ENCODE measurements around the gene SPON1. TPM values are rescaled to one million over a fixed set of nuclear protein-coding genes. Genes with fewer than 3 reads are reported as not detected.
A peak's percentile ranks its signal among the peaks of the same experiment; 100 is the strongest.
"Not testable (repeated sequence)": the region's sequence is repeated elsewhere in the genome, so short reads cannot be mapped to it uniquely, and the experiment has no call there.

SPON1 gene
- total RNA-seq, 1 experiment from 2014 or later = not detected

DNA sequence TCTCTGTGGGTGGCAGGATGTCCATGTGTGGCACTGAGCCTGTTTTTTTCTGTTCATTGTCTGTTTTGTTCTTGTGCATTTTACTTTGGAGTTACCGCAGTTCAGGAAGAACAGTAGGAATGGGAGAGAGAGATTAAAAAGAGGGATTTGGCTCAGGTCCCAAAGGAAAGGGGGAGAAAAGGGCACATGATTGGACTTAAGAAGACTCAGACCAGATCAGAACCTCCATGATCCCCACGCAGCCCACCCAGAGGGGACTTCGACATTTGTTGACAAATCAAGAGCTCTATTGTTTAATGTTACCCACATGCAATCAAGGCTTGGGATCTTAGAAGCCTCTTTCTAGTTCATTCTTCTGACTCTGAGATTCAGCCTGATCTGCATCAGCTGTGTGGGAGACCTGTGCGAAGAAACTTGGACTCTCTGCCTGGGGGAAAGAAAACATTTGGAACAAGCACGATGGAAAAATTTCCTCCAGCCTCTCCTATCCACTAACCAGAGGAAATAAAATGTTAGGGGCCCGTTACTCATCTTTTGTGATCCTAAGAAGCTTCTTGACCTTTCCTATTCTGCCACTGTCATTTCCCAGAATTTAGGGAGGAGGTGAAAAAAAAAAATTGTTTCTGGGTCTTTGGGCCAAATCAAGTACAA lies 119.2 kb downstream of the SPON1 start:
- no peak for DNase-seq (ENCODE audit: low spot score)

- DNase-seq (ENCODE audit: low spot score) = no peak
Measured at GRCh38 chr11:14082338-14082737, 119.8 kb downstream of the SPON1 start.

DNA sequence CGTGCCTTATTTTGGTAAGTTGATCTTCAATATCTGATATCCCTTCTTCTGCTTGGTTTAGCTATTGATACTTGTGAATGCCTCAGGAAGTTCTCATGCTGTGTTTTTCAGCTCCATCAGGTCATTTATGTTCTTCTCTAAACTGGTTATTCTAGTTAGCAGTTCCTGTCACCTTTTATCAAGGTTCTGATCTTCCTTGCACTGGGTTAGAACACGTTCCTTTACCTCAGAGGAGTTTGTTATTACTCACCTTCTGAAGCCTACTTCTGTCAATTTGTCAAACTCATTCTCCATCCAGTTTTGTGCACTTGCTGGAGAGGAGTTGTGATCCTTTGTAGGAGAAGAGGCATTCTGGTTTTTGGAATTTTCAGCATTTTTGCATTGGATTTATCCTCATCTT lies 126.3 kb downstream of the SPON1 start:
- DNase-seq (ENCODE audit: low spot score) = peak; percentile 15

DNA sequence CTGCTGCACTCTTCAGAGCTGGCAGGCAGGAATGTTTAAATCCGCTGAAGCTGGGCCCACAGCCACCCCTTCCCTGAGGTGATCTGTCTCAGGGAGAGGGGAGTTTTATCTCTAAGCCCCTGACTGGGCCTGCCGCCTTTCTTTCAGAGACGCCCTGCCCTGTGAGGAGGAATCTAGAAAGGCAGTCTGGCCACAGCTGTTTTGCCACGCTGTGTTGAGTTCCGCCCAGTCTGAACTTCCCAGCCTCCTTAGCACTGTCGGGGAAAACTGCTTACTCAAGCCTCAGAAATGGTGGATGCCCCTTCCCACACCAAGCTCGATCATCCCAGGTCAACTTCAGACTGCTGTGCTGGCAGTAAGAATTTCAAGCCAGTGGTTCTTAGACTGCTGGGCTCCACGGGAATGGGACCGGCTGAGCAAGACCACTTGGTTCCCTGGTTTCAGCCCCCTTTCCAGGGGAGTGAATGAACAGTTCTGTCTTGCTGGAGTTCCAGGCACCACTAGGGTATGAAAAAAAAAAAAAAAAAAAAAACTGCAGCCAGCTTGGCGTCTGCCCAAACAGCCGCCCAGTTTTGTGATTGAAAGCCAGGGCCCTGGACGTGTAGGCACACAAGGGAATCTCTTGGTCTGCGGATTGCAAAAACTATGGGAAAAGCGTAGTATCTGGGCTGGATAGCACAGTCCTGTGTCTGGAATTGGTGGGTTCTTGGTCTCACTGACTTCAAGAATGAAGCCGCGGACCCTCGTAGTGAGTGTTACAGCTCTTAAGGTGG lies 127.4 kb downstream of the SPON1 start:
- no peak for DNase-seq (ENCODE audit: low spot score)

- not testable (repeated sequence) for DNase-seq (ENCODE audit: low spot score)
Measured at GRCh38 chr11:14090631-14091030, 128.1 kb downstream of the SPON1 start.

GRCh38 chr11:14093065-14093464 lies 130.5 kb downstream of the SPON1 start:
- no peak for DNase-seq (ENCODE audit: low spot score)

GRCh38 chr11:14094481-14095037 lies 132.0 kb downstream of the SPON1 start:
- DNase-seq (ENCODE audit: low spot score) = no peak

- no peak for DNase-seq (ENCODE audit: low spot score)
Measured at GRCh38 chr11:14095882-14096281, 133.4 kb downstream of the SPON1 start.

DNA sequence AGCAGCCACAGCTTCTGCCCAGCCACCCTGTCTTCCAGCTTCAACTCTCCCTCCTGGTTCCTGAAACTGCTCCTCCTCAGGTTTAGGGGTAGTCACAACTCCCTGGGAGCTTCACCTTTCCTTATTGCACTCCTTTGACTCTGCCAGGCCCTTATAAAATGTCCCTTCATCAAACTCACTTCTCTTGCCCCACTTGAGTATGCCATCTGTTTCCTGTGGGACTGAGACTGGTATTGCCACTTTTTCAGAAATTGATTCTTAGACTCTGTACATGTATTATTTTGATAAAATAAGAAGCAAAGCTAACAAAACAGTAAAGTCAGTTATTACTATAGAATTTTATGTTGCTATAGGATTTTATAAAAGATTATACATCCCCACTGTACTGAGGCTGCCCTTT lies 134.1 kb downstream of the SPON1 start:
- DNase-seq (ENCODE audit: low spot score) = no peak

- DNase-seq (ENCODE audit: low spot score) = no peak
Measured at GRCh38 chr11:14101388-14101787, 138.9 kb downstream of the SPON1 start.

DNA sequence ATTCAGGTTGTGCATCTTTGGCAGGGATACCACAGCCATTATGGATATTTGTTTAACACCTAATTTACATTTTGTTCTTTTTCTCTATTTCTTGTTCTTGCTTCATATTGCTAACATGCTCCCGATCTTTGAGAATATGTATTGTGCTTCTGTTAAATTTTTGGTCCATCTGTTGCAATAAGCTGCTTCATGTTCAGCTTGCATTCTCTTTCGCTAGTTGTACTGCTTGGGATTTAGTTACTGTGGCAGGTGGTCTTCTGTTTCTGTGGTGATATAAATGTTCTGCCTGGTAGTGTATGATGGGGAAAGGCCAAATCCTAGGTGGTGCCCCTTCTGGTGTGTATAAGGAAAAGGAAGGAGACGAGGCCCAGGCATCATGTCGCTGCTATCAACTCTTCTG lies 140.2 kb downstream of the SPON1 start:
- no peak for DNase-seq (ENCODE audit: low spot score)

DNA sequence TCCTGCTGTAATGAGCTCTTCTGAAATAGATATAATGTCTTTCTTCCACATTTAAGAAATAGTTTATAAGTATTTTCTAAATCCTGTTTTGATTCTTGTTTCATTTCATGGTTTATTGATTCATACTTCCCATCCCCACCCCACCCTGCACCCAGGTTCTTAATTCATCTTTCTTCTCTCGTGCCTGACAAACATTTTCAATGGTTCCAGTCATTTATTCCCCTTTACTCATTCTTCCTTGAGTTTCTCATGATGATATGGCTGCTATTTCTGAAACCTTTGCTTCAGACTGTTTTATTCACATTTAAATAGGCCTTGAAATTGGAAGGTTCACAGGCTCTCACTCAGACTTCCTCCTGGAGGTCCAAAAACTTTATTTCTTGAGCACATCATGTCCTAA lies 142.9 kb downstream of the SPON1 start:
- no peak for DNase-seq (ENCODE audit: low spot score)

DNA sequence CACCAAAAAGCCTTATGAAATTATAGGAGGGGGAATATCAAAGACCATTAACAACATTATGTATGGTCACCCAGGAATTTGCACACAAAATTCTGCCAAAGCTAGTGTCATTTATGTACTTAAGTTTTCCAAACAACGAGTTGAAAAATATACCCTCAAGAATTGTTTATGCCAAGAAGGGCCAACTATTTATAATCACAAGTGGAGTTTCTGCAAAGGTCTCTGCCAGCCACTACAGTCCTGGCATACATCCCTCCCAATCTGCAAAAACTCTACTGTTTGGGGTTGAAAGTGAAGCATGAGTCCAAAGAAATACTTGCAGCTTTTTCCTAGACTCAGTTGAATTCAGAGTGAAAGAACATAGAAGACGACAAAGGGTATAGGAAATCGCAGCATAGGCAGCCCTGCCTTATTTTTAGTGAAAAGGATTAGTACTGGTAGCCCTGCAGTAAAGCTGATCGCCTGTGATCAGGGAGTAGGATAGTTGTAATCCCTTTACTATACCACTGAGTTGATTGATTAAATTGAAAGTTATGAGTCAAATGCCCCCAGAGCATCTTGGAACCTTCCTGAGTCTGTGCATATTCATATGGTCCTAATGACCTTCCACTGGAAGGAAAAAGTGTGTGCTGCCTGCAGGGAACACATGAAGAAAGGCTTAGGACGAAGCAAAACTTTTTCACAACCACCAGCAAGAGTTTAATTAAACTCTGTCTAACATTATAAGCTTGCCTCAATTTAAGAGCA lies 144.0 kb downstream of the SPON1 start:
- no peak for DNase-seq (ENCODE audit: low spot score)

- DNase-seq (ENCODE audit: low spot score) = no peak
Measured at GRCh38 chr11:14107050-14107430, 144.5 kb downstream of the SPON1 start.

GRCh38 chr11:14109742-14110141 lies 147.2 kb downstream of the SPON1 start:
- DNase-seq (ENCODE audit: low spot score) = no peak

DNA sequence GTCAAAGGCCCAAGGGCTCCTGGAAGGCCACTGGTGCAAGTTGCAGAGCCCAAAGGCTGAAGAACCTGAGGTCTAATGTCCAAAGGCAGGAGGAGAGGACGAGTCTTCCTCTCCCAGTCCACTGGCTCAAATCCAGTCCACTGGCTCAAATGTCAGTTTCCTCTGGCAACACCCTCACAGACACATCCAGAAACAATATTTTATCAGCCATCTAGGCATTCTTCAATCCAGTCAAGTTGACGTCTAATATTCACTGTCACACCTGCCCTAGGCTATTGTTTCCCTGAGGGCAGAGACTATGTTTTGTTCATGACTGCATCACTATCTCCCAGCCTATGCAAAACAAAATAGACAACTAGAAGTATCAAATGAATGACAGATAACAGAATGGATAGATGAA lies 148.1 kb downstream of the SPON1 start:
- DNase-seq (ENCODE audit: low spot score) = no peak

GRCh38 chr11:14111496-14111895 lies 149.0 kb downstream of the SPON1 start:
- DNase-seq (ENCODE audit: low spot score) = no peak

DNA sequence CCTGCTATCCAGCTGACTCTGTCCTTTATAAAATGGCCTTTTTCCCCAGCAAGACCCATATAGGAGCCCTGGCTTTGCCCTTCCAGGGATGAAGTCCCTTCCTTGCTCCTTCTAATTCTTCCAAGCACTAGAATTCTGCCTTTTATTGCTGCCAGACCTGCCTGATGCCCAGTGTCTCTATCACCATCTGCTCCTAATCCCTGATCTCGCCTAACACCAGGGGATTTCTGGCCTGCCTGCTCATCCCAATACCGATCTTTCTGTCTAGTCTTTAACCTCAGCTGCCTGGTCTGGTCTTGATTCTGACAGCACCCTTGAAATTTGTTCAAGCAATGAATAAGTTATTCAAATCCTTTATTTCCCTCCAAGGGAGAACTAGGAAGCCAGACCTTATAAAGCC lies 150.2 kb downstream of the SPON1 start:
- no peak for DNase-seq (ENCODE audit: low spot score)

GRCh38 chr11:14114269-14114668 lies 151.7 kb downstream of the SPON1 start:
- DNase-seq (ENCODE audit: low spot score) = no peak

DNA sequence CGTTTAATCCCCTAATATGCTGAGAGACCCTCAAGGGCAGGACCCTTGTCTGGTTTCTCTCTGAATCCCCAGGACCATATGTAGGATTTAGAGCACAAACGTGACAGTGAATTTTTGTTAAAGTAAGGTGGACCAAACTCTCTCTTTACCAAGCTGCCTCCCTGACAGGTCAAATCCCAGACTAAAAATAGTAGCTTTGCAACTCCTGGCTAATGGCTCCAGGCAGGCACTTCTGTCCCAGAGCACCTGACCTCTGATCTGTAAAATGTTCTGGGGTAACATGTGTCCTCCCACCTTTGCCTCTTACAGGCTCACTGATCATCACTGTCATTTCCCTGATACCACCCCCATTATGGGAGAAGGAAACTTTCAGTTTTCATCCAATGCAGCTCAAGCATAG lies 152.3 kb downstream of the SPON1 start:
- DNase-seq (ENCODE audit: low spot score) = no peak

GRCh38 chr11:14117632-14118031 lies 155.1 kb downstream of the SPON1 start:
- no peak for DNase-seq (ENCODE audit: low spot score)

DNA sequence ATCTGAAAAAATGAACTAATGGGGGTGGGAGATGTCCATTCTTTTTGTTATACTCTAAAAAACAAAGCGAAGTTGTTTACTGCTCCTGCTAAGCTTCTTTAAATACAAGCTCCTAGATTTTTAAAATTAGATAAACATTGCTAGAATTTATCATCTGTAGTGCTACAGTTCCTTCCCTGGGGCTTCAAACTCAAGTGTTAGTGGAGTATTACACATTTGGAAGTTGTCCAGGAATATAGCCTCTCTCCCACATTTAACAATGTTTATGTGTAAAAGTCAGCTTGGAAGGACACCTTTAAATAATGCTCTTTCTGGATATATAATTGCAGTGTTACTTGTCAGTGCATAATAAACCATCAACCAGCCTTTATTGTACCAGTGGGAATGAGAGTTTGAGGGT lies 155.5 kb downstream of the SPON1 start:
- no peak for DNase-seq (ENCODE audit: low spot score)
